CD4-positive, CD25-positive, alpha-beta regulatory T cell (primary cell): ENCODE data around the gene SF3B2. TPM values are rescaled to one million over a fixed set of nuclear protein-coding genes. Genes with fewer than 3 reads are reported as not detected.

Experiments used
- ATAC-seq, 2 donors: fragments of 150-1000 bp; cut with Tn5 transposase; one replicate each; pipeline ENCODE4 v1.10.0; 2021; ENCODE audit warnings: low read depth in 2 of 2, moderate number of reproducible peaks in 2 of 2, moderate library complexity in 1 of 2
- DNase-seq, 3 donors: peaks; one replicate each; pipeline versions ENCODE4 v3.0.0 to v3.0.0-alpha.2; 2012 to 2022; ENCODE audit warnings: mixed read lengths in 1 of 3
- H3K27ac ChIP-seq: one replicate; pipeline ENCODE4 v1.7.0; 2013; ENCODE audit warnings: mild to moderate bottlenecking, low read length; ENCODE audit not compliant: insufficient read depth, poor library complexity, severe bottlenecking
- H3K27me3 ChIP-seq: one replicate; pipeline ENCODE4 v1.7.0; 2013; ENCODE audit warnings: low read length; ENCODE audit not compliant: control insufficient read depth, insufficient read depth
- H3K36me3 ChIP-seq: one replicate; pipeline ENCODE4 v1.7.0; 2013; ENCODE audit warnings: mild to moderate bottlenecking, low read length, moderate library complexity; ENCODE audit not compliant: control insufficient read depth, insufficient read depth
- H3K4me1 ChIP-seq: 2 replicates; pipeline ENCODE4 v1.7.0; 2013; ENCODE audit warnings: mild to moderate bottlenecking, low read length; ENCODE audit not compliant: insufficient read depth, control insufficient read depth, poor library complexity, severe bottlenecking
- H3K4me3 ChIP-seq: one replicate; pipeline ENCODE4 v1.7.0; 2013; ENCODE audit warnings: low read depth, mild to moderate bottlenecking, low read length, moderate library complexity
- H3K9me3 ChIP-seq, 2 experiments: 1 replicate in 1 of 2; 2 replicates in 1 of 2; pipeline ENCODE4 v1.7.0; 2013; ENCODE audit warnings: low read length in 2 of 2, mild to moderate bottlenecking in 1 of 2, moderate library complexity in 1 of 2; ENCODE audit not compliant: control insufficient read depth in 2 of 2
- H3K27ac Mint-ChIP-seq, 3 donors: one replicate each; pipeline ENCODE4 v1.8.0; 2020 to 2022; ENCODE audit warnings: mild to moderate bottlenecking in 3 of 3, mixed read lengths in 3 of 3, moderate library complexity in 2 of 3
- H3K27me3 Mint-ChIP-seq: one replicate; pipeline ENCODE4 v1.8.0; 2022; ENCODE audit warnings: mild to moderate bottlenecking, mixed read lengths
- H3K36me3 Mint-ChIP-seq: one replicate; pipeline ENCODE4 v1.8.0; 2020; ENCODE audit warnings: mixed read lengths
- H3K4me1 Mint-ChIP-seq, 4 donors: one replicate each; pipeline ENCODE4 v1.8.0; 2020 to 2022; ENCODE audit warnings: mixed read lengths in 4 of 4, mild to moderate bottlenecking in 1 of 4
- H3K4me3 Mint-ChIP-seq, 4 donors: one replicate each; pipeline ENCODE4 v1.8.0; 2020 to 2022; ENCODE audit warnings: mild to moderate bottlenecking in 4 of 4, mixed read lengths in 4 of 4, moderate library complexity in 3 of 4
- H3K9me3 Mint-ChIP-seq, 7 donors: one replicate each; pipeline ENCODE4 v1.8.0; 2020 to 2022; ENCODE audit warnings: mixed read lengths in 7 of 7, mild to moderate bottlenecking in 3 of 7, moderate library complexity in 2 of 7
- polyA plus RNA-seq, 4 donors: library from polyadenylated mRNA; unstranded; fragments of 300-500 nt; fragmentation: Illumina TruSeq; gene quantifications; one replicate each; pipeline ENCODE4 v1.2.3, GENCODE V29; 2021
- total RNA-seq: library from RNA; stranded (reverse); gene quantifications from one replicate; pipeline ENCODE4 v1.2.3, GENCODE V29; 2022

The SF3B2 gene
- total and polyA plus RNA-seq, 5 donors from 2014 or later = 67.6 to 172 (median 75.6) TPM

DNA sequence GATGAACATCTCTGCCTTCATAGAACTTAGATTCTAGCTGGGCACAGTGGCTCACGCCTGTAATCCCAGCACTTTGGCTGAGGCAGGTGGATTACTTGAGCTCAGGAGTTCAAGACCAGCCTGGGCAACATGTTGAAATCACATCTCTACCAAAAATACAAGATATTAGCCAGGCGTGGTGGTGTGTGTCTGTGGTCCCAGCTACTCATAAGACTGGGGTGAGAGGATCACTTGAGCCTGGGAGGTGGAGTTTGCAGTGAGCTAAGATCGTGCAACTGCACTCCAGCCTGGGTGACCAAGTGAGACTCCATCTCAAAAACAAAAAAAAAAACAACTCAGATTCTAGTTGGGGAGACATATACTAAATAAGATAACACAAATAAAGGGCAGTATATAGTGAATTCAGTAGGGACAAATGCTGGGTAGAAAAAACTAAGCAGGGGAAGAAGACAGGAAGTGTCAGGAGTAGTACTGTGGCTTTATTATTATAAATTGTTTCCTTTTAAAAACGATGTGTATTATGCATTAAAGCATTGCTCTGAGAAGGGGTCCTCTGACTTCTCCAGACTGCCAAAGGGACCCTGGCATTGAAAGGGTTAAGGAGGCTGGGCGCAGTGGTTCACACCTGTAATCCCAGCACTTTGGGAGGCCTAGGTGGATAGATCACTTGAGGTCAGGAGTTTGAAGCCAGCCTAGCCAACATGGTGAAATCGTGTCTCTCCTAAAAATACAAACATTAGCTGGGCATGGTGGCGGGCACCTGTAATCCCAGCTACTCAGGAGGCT is 64.6 kb downstream of the SF3B2 start:
- H3K4me3 Mint-ChIP-seq = peak overlapping the region; percentile 71 to 82 (median 75)
- no peaks in the 10 kb centered on the region for H3K9me3 Mint-ChIP-seq
- H3K4me1 ChIP-seq = peaks cover 98% of the 10 kb centered on the region
- peaks cover 61 to 98% (median 79%) of the 10 kb centered on the region in 4 donors for H3K4me1 Mint-ChIP-seq
- peaks cover 9% of the 10 kb centered on the region for H3K36me3 Mint-ChIP-seq
- DNase-seq (peak in 1 of 3 donors; percentile 27), ATAC-seq (no peak)
- H3K27ac Mint-ChIP-seq = peak overlapping the region; percentile 39 to 98 (median 79)
- H3K27ac ChIP-seq = peak overlapping the region; percentile 83
- H3K27me3 Mint-ChIP-seq = no peaks in the 10 kb centered on the region
- peak overlapping the region; percentile 73 for H3K4me3 ChIP-seq
- H3K27me3 ChIP-seq = no peaks in the 10 kb centered on the region
- no peaks in the 10 kb centered on the region for H3K9me3 ChIP-seq
- no peaks in the 10 kb centered on the region for H3K36me3 ChIP-seq

DNA sequence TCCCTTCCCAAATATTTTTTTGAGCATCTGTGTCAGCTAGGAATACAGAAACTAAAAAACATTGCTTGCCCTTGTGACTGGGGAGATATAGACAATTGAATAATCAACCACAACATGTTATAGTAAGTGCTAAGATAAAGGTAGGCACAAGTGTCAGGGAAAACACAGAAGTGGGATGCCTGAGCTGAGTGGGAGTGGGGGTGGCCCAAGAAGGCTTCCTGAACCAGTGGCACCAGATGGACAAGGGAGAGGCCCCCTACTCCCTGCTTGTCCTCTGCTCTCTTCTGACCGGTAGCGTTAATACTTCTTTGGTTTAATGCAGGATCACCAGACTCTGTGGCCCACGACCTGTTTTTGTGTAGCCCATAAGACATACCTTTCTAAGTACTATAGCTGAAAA is 66.7 kb downstream of the SF3B2 start:
- no peak for DNase-seq
- H3K4me1 ChIP-seq = peaks cover 78% of the 10 kb centered on the region
- Mint-ChIP-seq H3K4me1 (peaks cover 57 to 91% (median 69%) of the 10 kb centered on the region in 4 donors), H3K4me3 (peak overlapping the region; percentile 46 to 66 (median 56)), H3K27ac (peak overlapping the region; percentile 39 to 95 (median 89)), H3K9me3 (no peaks in the 10 kb centered on the region), H3K27me3 (no peaks in the 10 kb centered on the region), H3K36me3 (no peaks in the 10 kb centered on the region)
- no peaks in the 10 kb centered on the region for H3K27me3 ChIP-seq
- no peaks in the 10 kb centered on the region for H3K36me3 ChIP-seq
- peak overlapping the region; percentile 83 for H3K27ac ChIP-seq
- H3K9me3 ChIP-seq = no peaks in the 10 kb centered on the region
- peak overlapping the region; percentile 16 for H3K4me3 ChIP-seq
- no peak for ATAC-seq

Other genes with a start within 250 kb of the SF3B2 start
- 0.44 TPM for gene SNX32, start 218.4 kb upstream of the SF3B2 start, total RNA-seq
- gene SNX32, start 218.4 kb upstream of the SF3B2 start, polyA plus RNA-seq = 1 to 10 TPM in 1 of 4 donors, under 1 TPM in 3; 0.32 to 1.3 (median 0.48) TPM
- gene CFL1, start 194.2 kb upstream of the SF3B2 start, total RNA-seq = 737 TPM
- 1,000 to 10,000 TPM; 2,250 to 3,209 (median 2,591) TPM for gene CFL1, start 194.2 kb upstream of the SF3B2 start, polyA plus RNA-seq
- gene MUS81, start 191.9 kb upstream of the SF3B2 start, total RNA-seq = 51.1 TPM
- gene MUS81, start 191.9 kb upstream of the SF3B2 start, polyA plus RNA-seq = 10 to 100 TPM; 22.7 to 24.6 (median 23.6) TPM
- gene EFEMP2, start 179.6 kb upstream of the SF3B2 start, total RNA-seq = 5.8 TPM
- gene EFEMP2, start 179.6 kb upstream of the SF3B2 start, polyA plus RNA-seq = under 1 TPM; 0.21 to 0.36 (median 0.29) TPM
- 12.4 TPM for gene CTSW, start 172.5 kb upstream of the SF3B2 start, total RNA-seq
- gene CTSW, start 172.5 kb upstream of the SF3B2 start, polyA plus RNA-seq = 10 to 100 TPM in 3 of 4 donors, 1 to 10 TPM in 1; 3.5 to 35.9 (median 16.9) TPM
- 29.8 TPM for gene FIBP, start 163.9 kb upstream of the SF3B2 start, total RNA-seq
- 10 to 100 TPM; 71.0 to 81.7 (median 72.7) TPM for gene FIBP, start 163.9 kb upstream of the SF3B2 start, polyA plus RNA-seq
- gene CCDC85B, start 161.7 kb upstream of the SF3B2 start, total RNA-seq = 20.7 TPM
- gene CCDC85B, start 161.7 kb upstream of the SF3B2 start, polyA plus RNA-seq = 10 to 100 TPM; 58.7 to 74.0 (median 63.2) TPM
- gene FOSL1, start 152.0 kb upstream of the SF3B2 start, total RNA-seq = 2.7 TPM
- not detected for gene FOSL1, start 152.0 kb upstream of the SF3B2 start, polyA plus RNA-seq
- gene C11orf68, start 133.3 kb upstream of the SF3B2 start, total RNA-seq = 21.6 TPM
- 10 to 100 TPM; 65.8 to 90.7 (median 85.0) TPM for gene C11orf68, start 133.3 kb upstream of the SF3B2 start, polyA plus RNA-seq
- gene DRAP1, start 132.9 kb upstream of the SF3B2 start, total RNA-seq = 82.8 TPM
- 100 to 1,000 TPM in 2 of 4 donors, 10 to 100 TPM in 2; 78.2 to 106 (median 91.4) TPM for gene DRAP1, start 132.9 kb upstream of the SF3B2 start, polyA plus RNA-seq
- not detected for gene TSGA10IP, start 106.9 kb upstream of the SF3B2 start, total RNA-seq
- gene TSGA10IP, start 106.9 kb upstream of the SF3B2 start, polyA plus RNA-seq = not detected
- gene SART1, start 90.6 kb upstream of the SF3B2 start, total RNA-seq = 94.0 TPM
- 10 to 100 TPM; 15.8 to 22.7 (median 19.8) TPM for gene SART1, start 90.6 kb upstream of the SF3B2 start, polyA plus RNA-seq
- 61.3 TPM for gene EIF1AD, start 50.2 kb upstream of the SF3B2 start, total RNA-seq
- 10 to 100 TPM; 16.7 to 20.7 (median 18.6) TPM for gene EIF1AD, start 50.2 kb upstream of the SF3B2 start, polyA plus RNA-seq
- gene BANF1, start 49.9 kb upstream of the SF3B2 start, total RNA-seq = 41.8 TPM
- gene BANF1, start 49.9 kb upstream of the SF3B2 start, polyA plus RNA-seq = 100 to 1,000 TPM; 134 to 170 (median 148) TPM
- gene CST6, start 40.4 kb upstream of the SF3B2 start, total RNA-seq = not detected
- gene CST6, start 40.4 kb upstream of the SF3B2 start, polyA plus RNA-seq = not detected
- gene CATSPER1, start 25.9 kb upstream of the SF3B2 start, total RNA-seq = not detected
- gene CATSPER1, start 25.9 kb upstream of the SF3B2 start, polyA plus RNA-seq = not detected
- gene GAL3ST3, start 3.2 kb upstream of the SF3B2 start, total RNA-seq = not detected
- gene GAL3ST3, start 3.2 kb upstream of the SF3B2 start, polyA plus RNA-seq = not detected
- 306 TPM for gene PACS1, start 17.9 kb downstream of the SF3B2 start, total RNA-seq
- 10 to 100 TPM; 43.8 to 57.8 (median 47.1) TPM for gene PACS1, start 17.9 kb downstream of the SF3B2 start, polyA plus RNA-seq
- gene KLC2, start 205.3 kb downstream of the SF3B2 start, total RNA-seq = 42.1 TPM
- gene KLC2, start 205.3 kb downstream of the SF3B2 start, polyA plus RNA-seq = 1 to 10 TPM; 2.5 to 3.8 (median 3.3) TPM
- 79.6 TPM for gene RAB1B, start 216.3 kb downstream of the SF3B2 start, total RNA-seq
- 10 to 100 TPM; 13.1 to 19.6 (median 15.1) TPM for gene RAB1B, start 216.3 kb downstream of the SF3B2 start, polyA plus RNA-seq
- 4.5 TPM for gene CNIH2, start 225.8 kb downstream of the SF3B2 start, total RNA-seq
- not detected for gene CNIH2, start 225.8 kb downstream of the SF3B2 start, polyA plus RNA-seq
- gene YIF1A, start 236.8 kb downstream of the SF3B2 start, total RNA-seq = 29.3 TPM
- gene YIF1A, start 236.8 kb downstream of the SF3B2 start, polyA plus RNA-seq = 10 to 100 TPM; 48.3 to 71.3 (median 55.3) TPM
- not detected for gene TMEM151A, start 239.5 kb downstream of the SF3B2 start, total RNA-seq
- not detected for gene TMEM151A, start 239.5 kb downstream of the SF3B2 start, polyA plus RNA-seq